GM23248 (cell line): ENCODE measurements around the gene PEX11A.

Source experiments
- EZH2 ChIP-seq: fragments of 200-600 bp; sonication (generic); IDR thresholded peaks from 2 replicates; pipeline ENCODE4 v1.6.1; 2018; ENCODE audit warnings: antibody characterized with exemption, mild to moderate bottlenecking; ENCODE audit not compliant: insufficient read depth, poor library complexity, severe bottlenecking
- EZH2phosphoT487 ChIP-seq: fragments of 200-600 bp; sonication (generic); IDR thresholded peaks from 2 replicates; pipeline ENCODE4 v1.6.1; 2018; ENCODE audit warnings: antibody characterized with exemption, moderate library complexity, mild to moderate bottlenecking, low read depth; ENCODE audit not compliant: insufficient read depth

DNA sequence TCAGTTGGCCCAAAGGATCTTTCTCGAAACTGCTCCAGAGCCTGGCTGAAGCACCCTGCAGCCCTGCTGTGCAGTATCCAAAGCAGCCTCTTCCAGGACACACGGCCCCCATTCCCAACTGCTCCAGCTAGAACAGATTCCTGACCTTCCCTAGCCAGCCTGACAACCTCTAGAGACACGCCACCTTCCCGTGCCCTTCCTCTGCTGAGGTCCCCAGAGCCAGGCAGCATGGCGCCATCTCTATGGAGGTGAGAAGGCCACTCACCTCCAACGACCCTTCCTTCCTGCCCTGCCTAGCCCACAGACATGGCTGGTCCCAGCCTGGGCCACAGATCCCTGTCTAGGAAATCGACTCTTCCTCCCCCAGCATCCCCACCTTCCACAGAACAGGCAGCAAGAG lies 38.4 kb downstream of the PEX11A start:
- TF ChIP-seq EZH2phosphoT487 (no peak), EZH2 (no peak)
